NT2/D1 (cell line): ENCODE measurements around the gene STAB1.
A peak's percentile ranks its signal among the peaks of the same experiment; 100 is the strongest.

Experiments
- DNase-seq: peaks from one replicate; pipeline ENCODE4 v3.0.0-alpha.2; 2011; ENCODE audit warnings: low read depth, low spot score
- H3K27me3 ChIP-seq: 2 replicates; pipeline ENCODE4 v1.6.0; 2011; ENCODE audit warnings: mild to moderate bottlenecking; ENCODE audit not compliant: insufficient read length, insufficient read depth
- H3K36me3 ChIP-seq: 2 replicates; pipeline ENCODE4 v1.6.1; 2011; ENCODE audit warnings: mild to moderate bottlenecking, low read length, mixed read lengths; ENCODE audit not compliant: insufficient read depth, insufficient read length
- H3K4me1 ChIP-seq: 2 replicates; pipeline ENCODE4 v1.5.1; 2011; ENCODE audit not compliant: insufficient read depth, insufficient read length
- H3K4me3 ChIP-seq: 2 replicates; pipeline ENCODE4 v1.5.1; 2011; ENCODE audit warnings: low read depth; ENCODE audit not compliant: insufficient read length
- H3K9ac ChIP-seq: 2 replicates; pipeline ENCODE4 v1.6.0; 2011; ENCODE audit warnings: low read depth; ENCODE audit not compliant: insufficient read length
- H3K9me3 ChIP-seq: 2 replicates; pipeline ENCODE4 v1.5.1; 2011; ENCODE audit warnings: mild to moderate bottlenecking, low read length; ENCODE audit not compliant: insufficient read depth
- SUZ12 ChIP-seq: IDR thresholded peaks from 2 replicates; pipeline ENCODE4 v1.6.1; 2011; ENCODE audit not compliant: insufficient read length, insufficient read depth; ENCODE audit errors: extremely low read depth
- YY1 ChIP-seq: IDR thresholded peaks from 2 replicates; pipeline ENCODE4 v1.6.1; 2011; ENCODE audit not compliant: insufficient read length, insufficient read depth
- ZNF274 ChIP-seq: IDR thresholded peaks from 2 replicates; pipeline ENCODE4 v1.6.1; 2011; ENCODE audit warnings: mild to moderate bottlenecking, low read depth, low read length

The STAB1 gene

GRCh38 chr3:52529376-52530333 is 34.5 kb downstream of the STAB1 start:
- no peaks in the 10 kb centered on the region for H3K27me3 ChIP-seq
- TF ChIP-seq ZNF274 (no peak), SUZ12 (no peak), YY1 (no peak)
- H3K36me3 ChIP-seq = peaks cover 79% of the 10 kb centered on the region
- DNase-seq = no peak
- peaks cover 24% of the 10 kb centered on the region for H3K4me1 ChIP-seq
- H3K9ac ChIP-seq = peak overlapping the region; percentile 36
- no peak overlapping the region for H3K4me3 ChIP-seq
- H3K9me3 ChIP-seq = no peaks in the 10 kb centered on the region

GRCh38 chr3:52530918-52531826 is 36.0 kb downstream of the STAB1 start:
- TF ChIP-seq SUZ12 (no peak), ZNF274 (no peak), YY1 (no peak)
- no peak for DNase-seq
- no peaks in the 10 kb centered on the region for H3K27me3 ChIP-seq
- peak overlapping the region; percentile 91 for H3K4me3 ChIP-seq
- no peaks in the 10 kb centered on the region for H3K9me3 ChIP-seq
- H3K4me1 ChIP-seq = peaks cover 27% of the 10 kb centered on the region
- H3K9ac ChIP-seq = peak overlapping the region; percentile 96
- peaks cover 64% of the 10 kb centered on the region for H3K36me3 ChIP-seq

- Histone ChIP-seq H3K36me3 (peaks cover 56% of the 10 kb centered on the region), H3K9me3 (no peaks in the 10 kb centered on the region), H3K4me1 (peaks cover 27% of the 10 kb centered on the region), H3K27me3 (no peaks in the 10 kb centered on the region), H3K4me3 (peak overlapping the region; percentile 91), H3K9ac (peak overlapping the region; percentile 96)
- no peak for DNase-seq
- TF ChIP-seq ZNF274 = no peak
- no peak for TF ChIP-seq YY1
- TF ChIP-seq SUZ12 = no peak
Observed at GRCh38 chr3:52531860-52532516, 36.9 kb downstream of the STAB1 start.

- DNase-seq = no peak
- peaks cover 52% of the 10 kb centered on the region for H3K36me3 ChIP-seq
- peaks cover 22% of the 10 kb centered on the region for H3K4me1 ChIP-seq
- no peak for TF ChIP-seq ZNF274
- no peak for TF ChIP-seq YY1
- TF ChIP-seq SUZ12 = no peak
- peak overlapping the region; percentile 91 for H3K4me3 ChIP-seq
- H3K9ac ChIP-seq = peak overlapping the region; percentile 96
- no peaks in the 10 kb centered on the region for H3K27me3 ChIP-seq
- H3K9me3 ChIP-seq = no peaks in the 10 kb centered on the region
Observed at GRCh38 chr3:52532517-52532837, 37.3 kb downstream of the STAB1 start.

- no peaks in the 10 kb centered on the region for H3K9me3 ChIP-seq
- peak overlapping the region; percentile 96 for H3K9ac ChIP-seq
- peaks cover 18% of the 10 kb centered on the region for H3K4me1 ChIP-seq
- peak; percentile 13 for DNase-seq
- no peaks in the 10 kb centered on the region for H3K27me3 ChIP-seq
- H3K4me3 ChIP-seq = peak overlapping the region; percentile 91
- TF ChIP-seq ZNF274 (no peak), SUZ12 (no peak), YY1 (no peak)
- H3K36me3 ChIP-seq = peaks cover 52% of the 10 kb centered on the region
Observed at GRCh38 chr3:52532838-52533622, 37.9 kb downstream of the STAB1 start.

- Histone ChIP-seq H3K9ac (peak within 1 kb of the TSS; percentile 96), H3K27me3 (no peaks in the 10 kb centered on the region), H3K9me3 (no peaks in the 10 kb centered on the region), H3K36me3 (peaks cover 50% of the 10 kb centered on the region), H3K4me3 (peak within 1 kb of the TSS; percentile 91), H3K4me1 (peaks cover 18% of the 10 kb centered on the region)
- TF ChIP-seq ZNF274 (no peak), YY1 (peak; percentile 30), SUZ12 (no peak)
- peak; percentile 23 for DNase-seq
Observed at GRCh38 chr3:52533623-52534280, 38.6 kb downstream of the STAB1 start, which contains the start of gene NT5DC2. TSS of gene NT5DC2 (minus strand) at chr3:52533857. CDS start at chr3:52533737, 120 bp downstream.
